ENCODE results near the gene C4B.

The C4B gene

DNA sequence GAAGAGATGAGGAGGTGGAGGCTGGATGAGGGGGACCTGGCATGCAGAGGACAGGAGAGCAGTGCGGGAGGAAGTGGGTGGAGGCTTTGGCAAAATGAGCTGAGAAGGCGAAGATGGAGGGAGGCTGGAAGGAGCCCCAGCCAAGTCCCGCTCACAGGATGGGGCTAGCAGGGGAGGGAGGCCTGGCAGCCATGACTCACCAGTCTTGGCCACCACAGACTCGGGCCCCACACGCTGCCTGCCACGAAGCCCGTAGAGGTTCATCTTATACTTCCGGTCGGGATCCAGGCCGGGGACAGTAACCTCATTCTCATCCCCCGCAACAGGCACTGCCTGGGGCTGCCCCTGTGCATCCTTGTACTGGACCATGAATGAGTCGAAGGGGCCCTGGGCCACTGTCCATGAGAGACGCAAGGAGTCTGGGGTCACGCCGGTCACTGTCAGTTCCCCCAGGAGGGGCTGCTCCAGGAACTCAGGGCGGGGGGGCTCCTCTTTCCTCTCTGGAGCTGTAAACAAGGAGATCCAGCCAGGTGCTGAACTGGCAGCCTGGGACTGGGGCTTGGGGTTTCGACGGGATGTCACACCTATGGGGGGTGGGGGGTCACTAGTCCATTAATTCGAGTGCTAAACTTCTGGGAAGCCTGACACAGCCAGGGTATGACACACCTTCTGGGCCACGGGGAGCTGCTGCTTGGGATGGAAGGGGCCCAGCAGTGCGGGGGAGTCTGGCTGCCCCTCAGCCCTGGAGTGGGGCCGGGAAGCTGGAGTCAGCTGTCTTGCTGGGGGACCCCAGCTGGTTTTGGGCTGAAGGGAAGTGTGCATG lies 66.8 kb downstream of the C4B start:
- DNase-seq (ENCODE audit: low read depth, low spot score), result peak; percentile 89

GRCh38 chr6:32082478-32082877 lies 67.9 kb downstream of the C4B start:
- DNase-seq (ENCODE audit: low read depth, low spot score), result no peak

GRCh38 chr6:32082935-32083334 lies 68.3 kb downstream of the C4B start:
- no peak for DNase-seq (ENCODE audit: low read depth, low spot score)

DNA sequence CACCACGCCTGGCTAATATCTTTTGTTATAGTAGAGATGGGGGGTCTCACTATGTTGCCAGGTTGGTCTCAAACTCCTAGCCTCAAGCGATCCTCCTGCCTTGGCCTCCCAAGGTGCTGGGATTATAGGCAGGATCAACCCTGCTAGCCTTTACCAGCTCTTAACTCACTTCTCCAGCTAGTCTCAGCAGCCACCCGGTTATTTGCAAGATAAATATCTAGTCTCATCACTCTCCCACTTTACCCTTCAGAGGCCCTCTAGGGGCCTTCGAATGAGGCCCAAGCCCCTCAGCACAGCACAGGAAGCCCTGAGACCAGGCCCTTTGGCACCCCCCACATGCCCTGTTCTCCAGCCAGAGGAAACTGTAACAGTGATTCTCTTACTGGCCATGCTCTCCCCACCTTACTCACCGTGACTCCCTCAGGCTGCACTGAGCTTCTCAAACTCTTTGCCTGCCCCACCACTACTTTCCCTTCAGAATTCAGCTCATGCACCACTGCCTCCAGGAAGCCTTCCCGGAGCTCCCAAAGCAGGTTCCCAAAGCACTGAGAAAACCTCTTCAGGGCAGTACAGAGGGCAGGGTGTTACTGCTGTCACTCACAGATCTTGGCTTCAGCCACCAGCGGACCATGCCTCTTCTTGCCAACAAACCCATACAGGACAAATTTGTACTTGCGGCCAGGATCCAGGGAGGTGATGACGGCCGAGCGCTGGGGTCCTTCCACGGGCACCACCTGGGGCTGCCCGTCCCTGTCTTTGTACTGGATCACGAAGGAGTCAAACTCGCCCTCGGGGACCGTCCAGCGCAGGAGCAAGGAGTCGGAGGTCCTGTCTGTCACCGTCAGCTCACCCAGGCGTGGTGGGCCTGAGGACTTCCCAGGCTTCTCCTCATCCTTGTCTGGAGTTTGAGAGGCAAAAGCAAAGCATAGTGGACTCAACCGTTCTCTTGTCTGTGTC lies 69.5 kb downstream of the C4B start:
- no peak for DNase-seq (ENCODE audit: low read depth, low spot score)

DNA sequence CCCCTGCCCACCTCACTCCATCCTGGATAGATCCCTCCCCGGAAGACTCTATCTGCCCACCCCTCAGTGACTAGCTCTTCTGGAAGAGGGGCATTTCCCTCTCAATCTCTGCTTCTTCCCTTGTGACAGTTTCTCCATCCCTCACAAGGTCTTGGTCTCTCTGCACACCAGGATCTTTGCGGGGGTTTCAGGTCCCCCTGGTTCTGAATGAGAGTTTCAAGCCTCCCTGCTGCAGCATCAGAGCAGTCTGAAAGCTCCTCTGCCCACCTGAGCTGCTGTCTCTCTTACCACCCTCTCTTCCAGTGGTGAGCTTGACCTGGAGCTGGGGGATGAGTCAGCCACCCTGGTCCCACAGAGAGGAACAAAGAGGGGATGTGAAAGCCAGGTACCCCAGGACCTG lies 70.2 kb downstream of the C4B start:
- DNase-seq (ENCODE audit: low read depth, low spot score), result no peak

All from astrocyte of the hippocampus (primary cell).